Esophagus muscularis mucosa (tissue), 4 donors: ENCODE data around the gene IFIT5. TPM values are rescaled to one million over a fixed set of nuclear protein-coding genes. Genes with fewer than 3 reads are reported as not detected.

ENCODE experiments used
- DNase-seq: peaks from one replicate; pipeline ENCODE4 v3.0.0-alpha.2; 2017; ENCODE audit errors: extremely low spot score
- H3K27ac ChIP-seq, 4 donors: fragments of 200-600 bp; sonication (generic); replicated peaks in 1 of 4; 1 replicate in 3 of 4; 2 replicates in 1 of 4; pipeline ENCODE4 v1.5.1; 2016 to 2019; ENCODE audit warnings: mild to moderate bottlenecking in 1 of 4
- H3K27me3 ChIP-seq, 4 donors: fragments of 200-600 bp; sonication (generic); one replicate each; pipeline versions ENCODE4 v1.5.1 to v1.6.0; 2016 to 2019
- H3K36me3 ChIP-seq, 4 donors: fragments of 200-600 bp; sonication (generic); one replicate each; pipeline ENCODE4 v1.5.1; 2016 to 2019
- H3K4me1 ChIP-seq, 4 donors: fragments of 200-600 bp; sonication (generic); one replicate each; pipeline ENCODE4 v1.5.1; 2016 to 2019
- H3K4me3 ChIP-seq, 4 donors: fragments of 200-600 bp; sonication (generic); 1 replicate in 2 of 4; 2 replicates in 2 of 4; pipeline ENCODE4 v1.5.1; 2016 to 2019; ENCODE audit warnings: mild to moderate bottlenecking in 4 of 4, moderate library complexity in 1 of 4
- H3K9me3 ChIP-seq, 4 donors: fragments of 200-600 bp; sonication (generic); 1 replicate in 3 of 4; 2 replicates in 1 of 4; pipeline ENCODE4 v1.5.1; 2016 to 2019
- CTCF ChIP-seq, 3 experiments: fragments of 200-600 bp in 2 of 3; fragments of 450-650 bp in 1 of 3; sonication (generic) in 2 of 3; IDR thresholded peaks; one replicate each; pipeline ENCODE4 v1.5.1; 2017 to 2019; ENCODE audit warnings: antibody characterized with exemption in 3 of 3, mild to moderate bottlenecking in 2 of 3, moderate library complexity in 1 of 3
- EP300 ChIP-seq: sonication (generic); formaldehyde crosslinking; IDR thresholded peaks from one replicate; pipeline ENCODE4 v1.6.1; 2017; ENCODE audit warnings: antibody characterized with exemption
- POLR2A ChIP-seq: fragments of 450-650 bp; IDR thresholded peaks from one replicate; pipeline ENCODE4 v1.6.1; 2017; ENCODE audit warnings: antibody characterized with exemption, moderate library complexity, mild to moderate bottlenecking, low read depth
- POLR2AphosphoS5 ChIP-seq, 2 donors: sonication (generic); formaldehyde crosslinking; IDR thresholded peaks; one replicate each; pipeline ENCODE4 v1.6.1; 2017; ENCODE audit warnings: antibody characterized with exemption in 2 of 2
- WGBS: methylation state at CpG from one replicate; pipeline ENCODE4 v1.1.5; 2018; 5-methylcytosine and 5-hydroxymethylcytosine counted together
- intact Hi-C: fragments of 100-400 bp; cut with DNase I; formaldehyde crosslinking; loops from one replicate; pipeline ENCODE4 v1.15.1; 2023
- total RNA-seq, 4 donors: library from RNA; depleted of rRNA; stranded (reverse); fragments of >200 nt; gene quantifications; one replicate each; pipeline versions ENCODE4 v1.1.0 to v1.2.1, GENCODE V29; 2016

IFIT5 gene
- total RNA-seq, 4 donors from 2014 or later: 13.0 to 23.3 (median 19.1) TPM

GRCh38 chr10:89466599-89467035, 52.2 kb downstream of the IFIT5 start:
- no peak overlapping the region for H3K4me3 ChIP-seq
- TF ChIP-seq POLR2A: no peak
- peak; percentile 35 to 54 (median 37) for TF ChIP-seq CTCF (IDR thresholded peaks at IDR 0.05)
- peaks cover 0 to 25% (median 11%) of the 10 kb centered on the region in 4 donors for H3K4me1 ChIP-seq
- WGBS: 43% methylated on average over 3 of the region's 3 CpGs
- no peaks in the 10 kb centered on the region for H3K36me3 ChIP-seq
- no peaks in the 10 kb centered on the region for H3K27me3 ChIP-seq
- no peak overlapping the region for H3K27ac ChIP-seq
- DNase-seq: no peak
- intact Hi-C loops: loop anchor here (5.0 kb wide), 1 partner anchor 96 kb away; no protein-coding TSS in a partner anchor
- no peaks in the 10 kb centered on the region for H3K9me3 ChIP-seq

GRCh38 chr10:89468191-89468965, 54.0 kb downstream of the IFIT5 start:
- intact Hi-C loops: loop anchor here (5.0 kb wide), 1 partner anchor 94 kb away; no protein-coding TSS in a partner anchor
- peaks cover 0 to 25% (median 11%) of the 10 kb centered on the region in 4 donors for H3K4me1 ChIP-seq
- no peak for TF ChIP-seq POLR2A
- no peak for TF ChIP-seq POLR2AphosphoS5 (IDR thresholded peaks at IDR 0.05)
- TF ChIP-seq CTCF (IDR thresholded peaks at IDR 0.05): no peak
- no peak for TF ChIP-seq EP300
- H3K27me3 ChIP-seq: no peaks in the 10 kb centered on the region
- no peak overlapping the region for H3K27ac ChIP-seq
- no peak for DNase-seq
- WGBS: 94% methylated on average over 9 of the region's 9 CpGs
- no peak overlapping the region for H3K4me3 ChIP-seq
- H3K36me3 ChIP-seq: no peaks in the 10 kb centered on the region
- H3K9me3 ChIP-seq: no peaks in the 10 kb centered on the region

GRCh38 chr10:89469517-89469916, 55.1 kb downstream of the IFIT5 start:
- intact Hi-C loops: loop anchor here (5.0 kb wide), 1 partner anchor 93 kb away; no protein-coding TSS in a partner anchor
- DNase-seq: no peak
- Histone ChIP-seq H3K9me3 (no peaks in the 10 kb centered on the region), H3K27ac (no peak overlapping the region), H3K4me3 (no peak overlapping the region), H3K4me1 (peaks cover 9 to 33% (median 16%) of the 10 kb centered on the region in 4 donors), H3K36me3 (no peaks in the 10 kb centered on the region), H3K27me3 (no peaks in the 10 kb centered on the region)
- TF ChIP-seq CTCF (IDR thresholded peaks at IDR 0.05): no peak
- no peak for TF ChIP-seq EP300
- TF ChIP-seq POLR2A: no peak
- no peak for TF ChIP-seq POLR2AphosphoS5 (IDR thresholded peaks at IDR 0.05)

Other genes starting within 250 kb of the IFIT5 start
- 10 to 100 TPM in 1 of 4 donors, 1 to 10 TPM in 3; 2.1 to 83.3 (median 2.4) TPM for gene CH25H, start 207.3 kb upstream of the IFIT5 start, total RNA-seq
- 10 to 100 TPM; 18.3 to 28.3 (median 24.0) TPM for gene LIPA, start 162.8 kb upstream of the IFIT5 start, total RNA-seq
- gene IFIT2, start 112.5 kb upstream of the IFIT5 start, total RNA-seq: 1 to 10 TPM; 2.2 to 5.0 (median 3.3) TPM
- 1 to 10 TPM; 7.8 to 9.8 (median 8.8) TPM for gene IFIT3, start 86.6 kb upstream of the IFIT5 start, total RNA-seq
- gene IFIT1B, start 36.5 kb upstream of the IFIT5 start, total RNA-seq: under 1 TPM in 1 of 4 donors, not detected in 3; 0.33 TPM
- 10 to 100 TPM; 10.6 to 15.4 (median 11.9) TPM for gene IFIT1, start 21.9 kb upstream of the IFIT5 start, total RNA-seq
- gene SLC16A12, start 121.0 kb downstream of the IFIT5 start, total RNA-seq: 1 to 10 TPM in 3 of 4 donors, under 1 TPM in 1; 0.83 to 2.2 (median 1.9) TPM
- gene PANK1, start 230.7 kb downstream of the IFIT5 start, total RNA-seq: 1 to 10 TPM; 2.0 to 5.0 (median 3.6) TPM